Activated CD8-positive, alpha-beta T cell treated with anti-CD3 and anti-CD28 coated beads for 36 hours (primary cell): Measurements from ENCODE around the gene BANK1. TPM values are rescaled to one million over a fixed set of nuclear protein-coding genes. Genes with fewer than 3 reads are reported as not detected.

Experiments
- ATAC-seq: fragments of 200-7000 bp; cut with Tn5 transposase; one replicate; pipeline ENCODE4 v1.10.0; 2021; ENCODE audit warnings: mild to moderate bottlenecking, moderate library complexity
- CTCF ChIA-PET: fragments of 350-600 bp; sonication (Branson Sonifier 250); formaldehyde crosslinking; loops from one replicate; lab custom pipeline; 2021; ENCODE audit warnings: antibody characterized with exemption; lab: Charles Lee
- POLR2A ChIA-PET: fragments of 350-600 bp; sonication (Branson Sonifier 250); formaldehyde crosslinking; loops from one replicate; lab custom pipeline; 2021; ENCODE audit warnings: antibody characterized with exemption; lab: Charles Lee
- DNase-seq: peaks from one replicate; pipeline ENCODE4 v3.0.0-alpha.2; 2020
- H3K27ac Mint-ChIP-seq: one replicate; pipeline ENCODE4 v1.8.0; 2021; ENCODE audit warnings: mild to moderate bottlenecking, mixed read lengths
- H3K27me3 Mint-ChIP-seq: one replicate; pipeline ENCODE4 v1.8.0; 2021; ENCODE audit warnings: mixed read lengths
- H3K36me3 Mint-ChIP-seq: one replicate; pipeline ENCODE4 v1.8.0; 2021; ENCODE audit warnings: low read depth, mixed read lengths
- H3K4me1 Mint-ChIP-seq: one replicate; pipeline ENCODE4 v1.8.0; 2021; ENCODE audit warnings: low read depth, mixed read lengths
- H3K4me3 Mint-ChIP-seq: one replicate; pipeline ENCODE4 v1.8.0; 2021; ENCODE audit warnings: mild to moderate bottlenecking, moderate library complexity, mixed read lengths
- H3K9me3 Mint-ChIP-seq: one replicate; pipeline ENCODE4 v1.8.0; 2021; ENCODE audit warnings: mixed read lengths
- CTCF ChIP-seq: fragments of 200-600 bp; IDR thresholded peaks from one replicate; pipeline ENCODE4 v1.8.0; 2022; ENCODE audit warnings: antibody characterized with exemption, mild to moderate bottlenecking
- intact Hi-C: fragments of 100-400 bp; cut with micrococcal nuclease; formaldehyde crosslinking; loops from one replicate; pipeline ENCODE4 v1.10.0; 2022
- total RNA-seq, 2 experiments: library from RNA; stranded (reverse); gene quantifications; one replicate each; pipeline ENCODE4 v1.2.3, GENCODE V29; 2021

Gene BANK1
- total RNA-seq, 2 experiments from 2014 or later: 0.09 to 0.34 TPM

DNA sequence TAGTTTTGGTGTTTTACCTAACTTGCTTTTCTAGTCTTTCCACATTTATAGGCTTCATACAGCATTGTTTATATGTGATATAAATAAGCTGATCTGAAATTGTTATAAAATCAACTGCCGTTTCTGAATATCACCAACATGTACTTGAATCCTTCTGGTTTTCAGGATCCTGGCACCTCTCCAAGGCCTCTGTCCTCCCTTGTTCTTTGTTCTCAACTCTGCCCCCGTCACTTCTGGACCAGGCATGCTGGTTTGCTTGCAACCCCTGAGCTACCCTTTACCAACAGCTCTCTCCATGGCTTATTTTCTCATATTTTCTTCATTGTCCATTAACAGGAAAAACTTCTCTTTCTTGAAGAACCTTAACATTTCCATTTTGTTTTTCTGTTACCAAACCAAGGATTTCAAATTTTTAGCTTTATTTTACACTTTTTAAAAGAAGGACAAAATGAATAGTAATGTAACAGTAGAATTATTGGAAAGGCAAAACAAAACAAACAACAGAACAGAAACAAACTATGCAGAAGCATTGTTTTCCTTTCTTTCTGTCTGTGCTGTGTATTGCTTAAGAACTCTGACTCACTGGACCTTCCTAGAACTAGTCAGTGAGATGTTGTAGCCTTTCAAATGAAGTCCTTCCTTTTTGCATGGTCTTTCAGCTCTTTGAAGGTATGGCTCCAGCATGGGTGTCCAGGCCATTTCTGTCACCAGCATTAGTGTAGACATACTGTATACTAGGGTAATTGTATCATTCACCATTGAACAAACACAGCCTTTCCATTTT is 44.8 kb downstream of the BANK1 start:
- no peak for DNase-seq
- TF ChIP-seq CTCF: no peak
- ChIA-PET POLR2A (no interaction called here), CTCF (no interaction called here)
- H3K4me1 Mint-ChIP-seq: no peaks in the 10 kb centered on the region
- H3K9me3 Mint-ChIP-seq: no peaks in the 10 kb centered on the region
- no peaks in the 10 kb centered on the region for H3K36me3 Mint-ChIP-seq
- intact Hi-C loops: no loop called here
- H3K27ac Mint-ChIP-seq: no peak overlapping the region
- no peak overlapping the region for H3K4me3 Mint-ChIP-seq
- H3K27me3 Mint-ChIP-seq: peaks cover 9% of the 10 kb centered on the region
- ATAC-seq: no peak

DNA sequence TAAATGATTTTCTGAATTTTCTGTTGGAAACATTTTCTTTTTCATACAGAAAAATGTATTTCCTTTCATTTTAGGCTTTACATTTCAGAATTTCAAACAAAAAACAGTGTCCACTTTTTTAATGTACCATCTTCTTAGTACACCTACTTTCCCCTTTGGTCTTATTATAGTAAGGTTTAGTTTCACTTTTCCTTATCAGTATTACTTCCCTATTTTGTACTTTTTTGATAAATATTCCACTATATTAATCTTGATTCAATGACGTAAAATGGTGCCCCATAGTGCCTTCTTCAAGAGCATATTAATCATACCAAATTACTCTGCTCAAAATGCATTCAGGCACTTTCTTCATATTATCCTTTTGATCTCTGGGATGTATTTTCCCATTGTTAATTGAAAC is 52.5 kb downstream of the BANK1 start:
- Mint-ChIP-seq H3K36me3 (no peaks in the 10 kb centered on the region), H3K4me1 (no peaks in the 10 kb centered on the region), H3K9me3 (peaks cover 2% of the 10 kb centered on the region), H3K27me3 (no peaks in the 10 kb centered on the region), H3K27ac (no peak overlapping the region), H3K4me3 (no peak overlapping the region)
- DNase-seq (no peak), ATAC-seq (no peak)
- ChIA-PET CTCF (no interaction called here), POLR2A (no interaction called here)
- intact Hi-C loops: no loop called here
- no peak for TF ChIP-seq CTCF

DNA sequence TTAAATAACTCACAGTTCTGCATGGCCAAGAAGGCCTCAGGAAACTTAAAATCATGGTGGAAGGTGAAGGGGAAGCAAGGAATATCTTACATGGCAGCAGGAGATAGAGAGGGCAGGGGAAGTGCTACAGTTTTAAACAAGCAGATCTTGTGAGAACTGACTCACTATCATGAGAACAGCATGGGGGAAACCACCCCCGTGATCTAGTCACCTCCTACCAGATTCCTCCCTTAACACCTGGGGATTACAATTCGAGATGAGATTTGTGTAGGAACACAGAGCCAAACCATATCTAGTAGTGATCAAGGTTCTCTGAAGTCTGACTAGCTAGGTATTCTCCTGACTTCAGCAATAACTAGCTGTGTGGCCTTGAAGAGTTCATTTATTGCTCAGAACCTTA is 56.0 kb downstream of the BANK1 start:
- no peak for ATAC-seq
- peaks cover 2% of the 10 kb centered on the region for H3K9me3 Mint-ChIP-seq
- intact Hi-C loops: no loop called here
- no peaks in the 10 kb centered on the region for H3K36me3 Mint-ChIP-seq
- H3K4me1 Mint-ChIP-seq: no peaks in the 10 kb centered on the region
- ChIA-PET POLR2A (no interaction called here), CTCF (no interaction called here)
- no peak overlapping the region for H3K4me3 Mint-ChIP-seq
- H3K27ac Mint-ChIP-seq: no peak overlapping the region
- DNase-seq: no peak
- no peak for TF ChIP-seq CTCF
- no peaks in the 10 kb centered on the region for H3K27me3 Mint-ChIP-seq

DNA sequence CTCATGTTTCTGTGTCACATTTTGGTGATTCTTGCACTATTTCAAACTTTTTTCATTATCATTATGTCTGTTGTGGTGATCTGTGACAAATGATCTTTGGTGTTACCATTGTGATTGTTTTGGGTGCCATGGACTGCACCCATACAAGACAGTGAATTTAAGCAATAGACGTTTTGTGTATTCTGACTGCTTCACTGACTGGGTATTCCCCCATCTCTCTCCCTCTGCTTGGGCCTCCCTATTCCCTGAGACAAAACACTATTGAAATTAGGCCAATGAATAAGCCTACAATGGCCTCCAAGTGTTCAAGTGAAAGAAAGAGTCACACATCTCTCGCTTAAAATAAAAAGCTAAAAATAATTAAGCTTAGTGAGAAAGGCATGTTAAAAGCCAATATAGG is 60.2 kb downstream of the BANK1 start:
- Mint-ChIP-seq H3K4me1 (no peaks in the 10 kb centered on the region), H3K27ac (no peak overlapping the region), H3K36me3 (no peaks in the 10 kb centered on the region), H3K4me3 (no peak overlapping the region), H3K9me3 (peaks cover 2% of the 10 kb centered on the region), H3K27me3 (no peaks in the 10 kb centered on the region)
- ChIA-PET POLR2A (no interaction called here), CTCF (no interaction called here)
- ATAC-seq (no peak), DNase-seq (no peak)
- intact Hi-C loops: no loop called here
- no peak for TF ChIP-seq CTCF

GRCh38 chr4:101851672-101852071 is 61.1 kb downstream of the BANK1 start:
- no peak overlapping the region for H3K4me3 Mint-ChIP-seq
- H3K9me3 Mint-ChIP-seq: peaks cover 2% of the 10 kb centered on the region
- DNase-seq (no peak), ATAC-seq (no peak)
- CTCF ChIA-PET: no interaction called here
- H3K27me3 Mint-ChIP-seq: no peaks in the 10 kb centered on the region
- TF ChIP-seq CTCF: no peak
- no peaks in the 10 kb centered on the region for H3K36me3 Mint-ChIP-seq
- no peaks in the 10 kb centered on the region for H3K4me1 Mint-ChIP-seq
- POLR2A ChIA-PET: no interaction called here
- intact Hi-C loops: no loop called here
- H3K27ac Mint-ChIP-seq: no peak overlapping the region
